ENCODE results near the gene DESI1. TPM values are rescaled to one million over a fixed set of nuclear protein-coding genes. Genes with fewer than 3 reads are reported as not detected.

Gene DESI1
- total RNA-seq, 3 donors from 2014 or later (not counting 1 experiment from before 2014, with no cell fraction given): 15.0 to 22.2 (median 20.6) TPM

- H3K4me1 ChIP-seq (ENCODE audit: control insufficient read depth, insufficient read depth, low read length): no peaks in the 10 kb centered on the region
- DNase-seq: no peak
- no peaks in the 10 kb centered on the region for H3K4me1 Mint-ChIP-seq
- no peak for TF ChIP-seq CTCF (IDR thresholded peaks at IDR 0.05)
- no peak overlapping the region for H3K4me3 Mint-ChIP-seq
- H3K27me3 Mint-ChIP-seq (ENCODE audit: low read depth in 2 of 2): peaks cover 14 to 20% of the 10 kb centered on the region in 2 donors
- H3K27ac Mint-ChIP-seq: no peak overlapping the region
- ATAC-seq: no peak
- H3K36me3 ChIP-seq (ENCODE audit: control insufficient read depth, insufficient read depth, low read length): no peaks in the 10 kb centered on the region
- H3K27me3 ChIP-seq (ENCODE audit: control insufficient read depth, insufficient read depth, low read length): peaks cover 19% of the 10 kb centered on the region
- H3K4me3 ChIP-seq (ENCODE audit: low read length): no peak overlapping the region
- intact Hi-C loops (cut with micrococcal nuclease): no loop called here
- no peak overlapping the region for H3K27ac ChIP-seq (ENCODE audit: low read length)
- H3K9me3 Mint-ChIP-seq: no peaks in the 10 kb centered on the region
- 89% methylated on average over 8 of the region's 8 CpGs for WGBS (ENCODE audit: insufficient coverage)
- H3K36me3 Mint-ChIP-seq: no peaks in the 10 kb centered on the region
- H3K9me3 ChIP-seq (ENCODE audit: control insufficient read depth, insufficient read depth, low read length): no peaks in the 10 kb centered on the region
These were observed 56.3 kb downstream of the DESI1 start for GRCh38 chr22:41564563-41564962.

GRCh38 chr22:41563051-41563711 is 57.7 kb downstream of the DESI1 start:
- no peak for TF ChIP-seq CTCF (IDR thresholded peaks at IDR 0.05)
- H3K9me3 ChIP-seq (ENCODE audit: control insufficient read depth, insufficient read depth, low read length): no peaks in the 10 kb centered on the region
- H3K27me3 Mint-ChIP-seq (ENCODE audit: low read depth in 2 of 2): peaks cover 14 to 23% of the 10 kb centered on the region in 2 donors
- no peak for DNase-seq
- H3K27ac ChIP-seq (ENCODE audit: low read length): no peak overlapping the region
- WGBS (ENCODE audit: insufficient coverage): 73% methylated on average over 9 of the region's 10 CpGs
- no peak for ATAC-seq
- H3K4me1 ChIP-seq (ENCODE audit: control insufficient read depth, insufficient read depth, low read length): no peaks in the 10 kb centered on the region
- peaks cover 19% of the 10 kb centered on the region for H3K27me3 ChIP-seq (ENCODE audit: control insufficient read depth, insufficient read depth, low read length)
- no peak overlapping the region for H3K27ac Mint-ChIP-seq
- no peak overlapping the region for H3K4me3 Mint-ChIP-seq
- no peak overlapping the region for H3K4me3 ChIP-seq (ENCODE audit: low read length)
- H3K9me3 Mint-ChIP-seq: no peaks in the 10 kb centered on the region
- intact Hi-C loops (cut with micrococcal nuclease): no loop called here
- H3K36me3 ChIP-seq (ENCODE audit: control insufficient read depth, insufficient read depth, low read length): no peaks in the 10 kb centered on the region
- H3K4me1 Mint-ChIP-seq: no peaks in the 10 kb centered on the region
- H3K36me3 Mint-ChIP-seq: no peaks in the 10 kb centered on the region

- H3K36me3 Mint-ChIP-seq: no peaks in the 10 kb centered on the region
- intact Hi-C loops (cut with micrococcal nuclease): no loop called here
- H3K27ac Mint-ChIP-seq: no peak overlapping the region
- ATAC-seq (peak in 1 of 3 donors; percentile 36), DNase-seq (no peak)
- H3K4me3 ChIP-seq (ENCODE audit: low read length): no peak overlapping the region
- no peaks in the 10 kb centered on the region for H3K4me1 ChIP-seq (ENCODE audit: control insufficient read depth, insufficient read depth, low read length)
- peaks cover 14 to 26% of the 10 kb centered on the region in 2 donors for H3K27me3 Mint-ChIP-seq (ENCODE audit: low read depth in 2 of 2)
- H3K36me3 ChIP-seq (ENCODE audit: control insufficient read depth, insufficient read depth, low read length): no peaks in the 10 kb centered on the region
- no peak overlapping the region for H3K27ac ChIP-seq (ENCODE audit: low read length)
- WGBS (ENCODE audit: insufficient coverage): 72% methylated on average over 4 of the region's 4 CpGs
- no peaks in the 10 kb centered on the region for H3K9me3 Mint-ChIP-seq
- peaks cover 24% of the 10 kb centered on the region for H3K27me3 ChIP-seq (ENCODE audit: control insufficient read depth, insufficient read depth, low read length)
- TF ChIP-seq CTCF (IDR thresholded peaks at IDR 0.05): no peak
- no peak overlapping the region for H3K4me3 Mint-ChIP-seq
- H3K4me1 Mint-ChIP-seq: no peaks in the 10 kb centered on the region
- no peaks in the 10 kb centered on the region for H3K9me3 ChIP-seq (ENCODE audit: control insufficient read depth, insufficient read depth, low read length)
These were observed 58.4 kb downstream of the DESI1 start for GRCh38 chr22:41562461-41562860.

- Histone ChIP-seq H3K36me3 (ENCODE audit: control insufficient read depth, insufficient read depth, low read length) (no peaks in the 10 kb centered on the region), H3K9me3 (ENCODE audit: control insufficient read depth, insufficient read depth, low read length) (no peaks in the 10 kb centered on the region), H3K4me3 (ENCODE audit: low read length) (no peak overlapping the region), H3K4me1 (ENCODE audit: control insufficient read depth, insufficient read depth, low read length) (no peaks in the 10 kb centered on the region), H3K27me3 (ENCODE audit: control insufficient read depth, insufficient read depth, low read length) (peaks cover 24% of the 10 kb centered on the region), H3K27ac (ENCODE audit: low read length) (no peak overlapping the region)
- no peak for TF ChIP-seq CTCF (IDR thresholded peaks at IDR 0.05)
- intact Hi-C loops (cut with micrococcal nuclease): no loop called here
- 86% methylated on average over 5 of the region's 5 CpGs for WGBS (ENCODE audit: insufficient coverage)
- H3K27me3 Mint-ChIP-seq (ENCODE audit: low read depth in 2 of 2): peaks cover 16 to 27% of the 10 kb centered on the region in 2 donors
- no peaks in the 10 kb centered on the region for H3K9me3 Mint-ChIP-seq
- H3K4me1 Mint-ChIP-seq: no peaks in the 10 kb centered on the region
- H3K4me3 Mint-ChIP-seq: no peak overlapping the region
- no peak for ATAC-seq
- no peaks in the 10 kb centered on the region for H3K36me3 Mint-ChIP-seq
- no peak for DNase-seq
- H3K27ac Mint-ChIP-seq: no peak overlapping the region
These were observed 59.1 kb downstream of the DESI1 start for GRCh38 chr22:41561788-41562187.

Measured in natural killer cell (primary cell).